Mucosa of stomach (tissue), 1 donor: ENCODE data around the gene PPP1R12B.
"Not testable (repeated sequence)": the region's sequence is repeated elsewhere in the genome, so short reads cannot be mapped to it uniquely, and the experiment has no call there.

Experiments
- H3K27me3 ChIP-seq: one replicate; pipeline ENCODE4 v1.7.0; 2013; ENCODE audit warnings: mild to moderate bottlenecking, low read length; ENCODE audit not compliant: control insufficient read depth, insufficient read depth
- H3K36me3 ChIP-seq: one replicate; pipeline ENCODE4 v1.7.0; 2013; ENCODE audit warnings: low read length; ENCODE audit not compliant: control insufficient read depth, insufficient read depth
- H3K4me1 ChIP-seq: one replicate; pipeline ENCODE4 v1.7.0; 2013; ENCODE audit warnings: mild to moderate bottlenecking, low read length; ENCODE audit not compliant: control insufficient read depth, insufficient read depth
- H3K4me3 ChIP-seq: one replicate; pipeline ENCODE4 v1.7.0; 2013; ENCODE audit warnings: low read length
- H3K9ac ChIP-seq: one replicate; pipeline ENCODE4 v1.7.0; 2013; ENCODE audit warnings: mild to moderate bottlenecking, low read length, moderate library complexity
- H3K9me3 ChIP-seq: one replicate; pipeline ENCODE4 v1.7.0; 2013; ENCODE audit warnings: mild to moderate bottlenecking, low read length, moderate library complexity; ENCODE audit not compliant: control insufficient read depth
- donor health status: Pancreatic carcinoma.

PPP1R12B gene

GRCh38 chr1:202379884-202380529 lies 31.5 kb downstream of the PPP1R12B start:
- H3K9ac ChIP-seq, H3K27me3 ChIP-seq, H3K4me3 ChIP-seq, H3K36me3 ChIP-seq, H3K9me3 ChIP-seq, H3K4me1 ChIP-seq: not testable (repeated sequence)

- not testable (repeated sequence) for H3K9ac ChIP-seq, H3K36me3 ChIP-seq, H3K4me1 ChIP-seq, H3K9me3 ChIP-seq, H3K4me3 ChIP-seq, H3K27me3 ChIP-seq
Measured at GRCh38 chr1:202380535-202380934, 32.0 kb downstream of the PPP1R12B start.

GRCh38 chr1:202381867-202382266 lies 33.4 kb downstream of the PPP1R12B start:
- H3K4me1 ChIP-seq, H3K9me3 ChIP-seq, H3K36me3 ChIP-seq, H3K4me3 ChIP-seq, H3K9ac ChIP-seq, H3K27me3 ChIP-seq: not testable (repeated sequence)

GRCh38 chr1:202395831-202396230 lies 47.3 kb downstream of the PPP1R12B start:
- H3K4me1 ChIP-seq, H3K9ac ChIP-seq, H3K4me3 ChIP-seq, H3K27me3 ChIP-seq, H3K9me3 ChIP-seq, H3K36me3 ChIP-seq: not testable (repeated sequence)

- H3K36me3 ChIP-seq = no peaks in the 10 kb centered on the region
- no peak overlapping the region for H3K4me3 ChIP-seq
- H3K27me3 ChIP-seq = no peaks in the 10 kb centered on the region
- H3K9ac ChIP-seq = no peak overlapping the region
- no peaks in the 10 kb centered on the region for H3K9me3 ChIP-seq
- H3K4me1 ChIP-seq = no peaks in the 10 kb centered on the region
Measured at GRCh38 chr1:202397256-202397655, 48.8 kb downstream of the PPP1R12B start.

GRCh38 chr1:202398439-202398838 lies 49.9 kb downstream of the PPP1R12B start:
- not testable (repeated sequence) for H3K36me3 ChIP-seq, H3K4me1 ChIP-seq, H3K9ac ChIP-seq, H3K9me3 ChIP-seq, H3K4me3 ChIP-seq, H3K27me3 ChIP-seq

- not testable (repeated sequence) for H3K9me3 ChIP-seq, H3K9ac ChIP-seq, H3K27me3 ChIP-seq, H3K4me1 ChIP-seq, H3K4me3 ChIP-seq, H3K36me3 ChIP-seq
Measured at GRCh38 chr1:202401771-202402170, 53.3 kb downstream of the PPP1R12B start.

GRCh38 chr1:202403381-202403780 lies 54.9 kb downstream of the PPP1R12B start:
- not testable (repeated sequence) for H3K9me3 ChIP-seq, H3K36me3 ChIP-seq, H3K4me1 ChIP-seq, H3K9ac ChIP-seq, H3K27me3 ChIP-seq, H3K4me3 ChIP-seq

GRCh38 chr1:202405928-202406327 lies 57.4 kb downstream of the PPP1R12B start:
- no peaks in the 10 kb centered on the region for H3K27me3 ChIP-seq
- no peaks in the 10 kb centered on the region for H3K4me1 ChIP-seq
- H3K36me3 ChIP-seq = no peaks in the 10 kb centered on the region
- no peak overlapping the region for H3K9ac ChIP-seq
- no peaks in the 10 kb centered on the region for H3K9me3 ChIP-seq
- H3K4me3 ChIP-seq = no peak overlapping the region

- not testable (repeated sequence) for H3K9ac ChIP-seq, H3K4me3 ChIP-seq, H3K27me3 ChIP-seq, H3K36me3 ChIP-seq, H3K4me1 ChIP-seq, H3K9me3 ChIP-seq
Measured at GRCh38 chr1:202406896-202407295, 58.4 kb downstream of the PPP1R12B start.

GRCh38 chr1:202407378-202407777 lies 58.9 kb downstream of the PPP1R12B start:
- H3K9ac ChIP-seq, H3K4me1 ChIP-seq: not testable (repeated sequence)

GRCh38 chr1:202410251-202410650 lies 61.8 kb downstream of the PPP1R12B start:
- not testable (repeated sequence) for H3K4me1 ChIP-seq, H3K9me3 ChIP-seq, H3K27me3 ChIP-seq, H3K4me3 ChIP-seq, H3K36me3 ChIP-seq, H3K9ac ChIP-seq

More at GRCh38 chr1:202407378-202407777, 58.9 kb downstream of the PPP1R12B start:
- H3K9me3 ChIP-seq, H3K27me3 ChIP-seq, H3K4me3 ChIP-seq, H3K36me3 ChIP-seq: not testable (repeated sequence)

- H3K4me1 ChIP-seq, H3K9me3 ChIP-seq, H3K9ac ChIP-seq, H3K4me3 ChIP-seq, H3K27me3 ChIP-seq, H3K36me3 ChIP-seq: not testable (repeated sequence)
Measured at GRCh38 chr1:202410854-202411357, 62.4 kb downstream of the PPP1R12B start.
